Spleen (tissue), 7 donors: ENCODE results near the gene NUP85.

ENCODE experiments used
- POLR2A ChIP-seq, 3 donors: fragments of 450-650 bp; IDR thresholded peaks; one replicate each; pipeline ENCODE4 v1.5.1; 2017; ENCODE audit warnings: antibody characterized with exemption in 3 of 3, mild to moderate bottlenecking in 1 of 3
- POLR2AphosphoS5 ChIP-seq, 3 donors: sonication (generic); formaldehyde crosslinking; IDR thresholded peaks; one replicate each; pipeline ENCODE4 v1.5.1; 2017; ENCODE audit warnings: antibody characterized with exemption in 3 of 3
- TF ChIP-seq, protein P1 (sequence below), 11 experiments: fragments of 200-600 bp in 7 of 11; fragments of 450-650 bp in 4 of 11; sonication (generic) in 4 of 11; IDR thresholded peaks in 8 of 11; conservative IDR thresholded peaks in 3 of 11; 1 replicate in 7 of 11; 2 replicates in 4 of 11; pipeline versions ENCODE4 v1.4.0 to v1.8.0; 2016 to 2021; ENCODE audit warnings: antibody characterized with exemption in 11 of 11, inconsistent platforms in 4 of 11, mild to moderate bottlenecking in 1 of 11
- donor health status: DM: no; HTN: no; CAD: no; lungs with moderate emphysema.
- donor health status: DM: no; HTN: no; CAD: no.
- donor health status: DM: no; HTN: no; CAD: no.

DNA sequence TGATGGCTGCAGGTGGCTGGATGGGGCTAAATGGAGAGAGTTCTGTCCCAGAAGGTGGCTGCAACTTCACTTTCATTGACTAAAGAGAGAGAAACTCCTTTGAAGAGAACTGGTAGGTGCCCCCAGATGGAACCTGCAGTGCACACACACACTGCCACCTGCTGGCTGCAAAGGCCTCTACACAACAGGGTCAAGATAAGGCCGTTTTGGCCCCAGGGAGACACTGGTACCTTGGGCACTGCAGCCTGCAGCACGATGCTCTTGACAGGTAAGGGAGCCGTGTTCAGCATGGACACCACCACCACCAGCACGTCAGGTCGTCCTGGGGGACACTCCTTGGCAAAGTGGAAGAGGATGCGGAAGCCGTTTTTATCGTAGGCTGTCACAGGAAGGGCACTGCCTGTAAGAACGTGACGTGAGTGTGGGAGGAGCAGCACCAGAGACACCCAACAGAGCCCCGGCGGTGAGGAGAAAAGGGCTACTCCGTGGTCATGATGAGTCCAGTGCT, 33.3 kb downstream of the NUP85 start:
- TF ChIP-seq, protein P1, sequence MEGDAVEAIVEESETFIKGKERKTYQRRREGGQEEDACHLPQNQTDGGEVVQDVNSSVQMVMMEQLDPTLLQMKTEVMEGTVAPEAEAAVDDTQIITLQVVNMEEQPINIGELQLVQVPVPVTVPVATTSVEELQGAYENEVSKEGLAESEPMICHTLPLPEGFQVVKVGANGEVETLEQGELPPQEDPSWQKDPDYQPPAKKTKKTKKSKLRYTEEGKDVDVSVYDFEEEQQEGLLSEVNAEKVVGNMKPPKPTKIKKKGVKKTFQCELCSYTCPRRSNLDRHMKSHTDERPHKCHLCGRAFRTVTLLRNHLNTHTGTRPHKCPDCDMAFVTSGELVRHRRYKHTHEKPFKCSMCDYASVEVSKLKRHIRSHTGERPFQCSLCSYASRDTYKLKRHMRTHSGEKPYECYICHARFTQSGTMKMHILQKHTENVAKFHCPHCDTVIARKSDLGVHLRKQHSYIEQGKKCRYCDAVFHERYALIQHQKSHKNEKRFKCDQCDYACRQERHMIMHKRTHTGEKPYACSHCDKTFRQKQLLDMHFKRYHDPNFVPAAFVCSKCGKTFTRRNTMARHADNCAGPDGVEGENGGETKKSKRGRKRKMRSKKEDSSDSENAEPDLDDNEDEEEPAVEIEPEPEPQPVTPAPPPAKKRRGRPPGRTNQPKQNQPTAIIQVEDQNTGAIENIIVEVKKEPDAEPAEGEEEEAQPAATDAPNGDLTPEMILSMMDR (IDR thresholded peaks at IDR 0.05 in 8 of 11, conservative IDR thresholded peaks at IDR 0.05 in 3 of 11), result peak; percentile 67 to 89 (median 80)
- no peak for TF ChIP-seq POLR2A (IDR thresholded peaks at IDR 0.05)
- peak; percentile 63 to 73 (median 70) for TF ChIP-seq POLR2AphosphoS5 (IDR thresholded peaks at IDR 0.05)
